ENCODE measurements around the gene LRP2BP.

LRP2BP gene

GRCh38 chr4:185395238-185395955, at the start of gene LRP2BP:
LRP2BP (minus strand) TSS chr4:185395924; CDS start chr4:185378186, 17,738 bp downstream.
- no peak for DNase-seq

- no peak for DNase-seq
Observed at GRCh38 chr4:185445209-185445608, 49.5 kb upstream of the LRP2BP start.

GRCh38 chr4:185441479-185441878, 45.8 kb upstream of the LRP2BP start:
- no peak for DNase-seq

GRCh38 chr4:185437809-185438208, 42.1 kb upstream of the LRP2BP start:
- no peak for DNase-seq

- no peak for DNase-seq
Observed at GRCh38 chr4:185435466-185435865, 39.7 kb upstream of the LRP2BP start.

- DNase-seq: no peak
Observed at GRCh38 chr4:185429660-185430059, 33.9 kb upstream of the LRP2BP start.

GRCh38 chr4:185426960-185427688, 31.4 kb upstream of the LRP2BP start:
- no peak for DNase-seq

GRCh38 chr4:185425647-185426352, 30.1 kb upstream of the LRP2BP start, which contains the start of gene UFSP2:
UFSP2 (minus strand) TSS chr4:185425964; CDS start chr4:185425868, 96 bp downstream.
- DNase-seq: peak; percentile 61

GRCh38 chr4:185424905-185425646, 29.4 kb upstream of the LRP2BP start:
- DNase-seq: no peak

GRCh38 chr4:185421366-185422124, 25.8 kb upstream of the LRP2BP start:
- DNase-seq: no peak

- DNase-seq: no peak
Observed at GRCh38 chr4:185416955-185417354, 21.2 kb upstream of the LRP2BP start.

- no peak for DNase-seq
Observed at GRCh38 chr4:185412412-185412811, 16.7 kb upstream of the LRP2BP start.

GRCh38 chr4:185411849-185412248, 16.1 kb upstream of the LRP2BP start:
- no peak for DNase-seq

- no peak for DNase-seq
Observed at GRCh38 chr4:185408432-185408831, 12.7 kb upstream of the LRP2BP start.

GRCh38 chr4:185405296-185405999, 9.7 kb upstream of the LRP2BP start:
- DNase-seq: no peak

- DNase-seq: no peak
Observed at GRCh38 chr4:185404031-185404430, 8.3 kb upstream of the LRP2BP start.

- DNase-seq: no peak
Observed at GRCh38 chr4:185399466-185399865, 3.7 kb upstream of the LRP2BP start.

GRCh38 chr4:185398618-185399017, 2.9 kb upstream of the LRP2BP start:
- no peak for DNase-seq

- DNase-seq: no peak
Observed at GRCh38 chr4:185396724-185397385, 1.1 kb upstream of the LRP2BP start, which contains the start of gene ANKRD37. ANKRD37 (plus strand) TSS chr4:185396841; CDS start chr4:185396924, 83 bp downstream.

- DNase-seq: peak; percentile 89
Observed at GRCh38 chr4:185395956-185396723, 416 bp upstream of the LRP2BP start.

All from NCI-H1048 (cell line).